Fibroblast of lung (primary cell): ENCODE results near the gene P2RY11. TPM values are rescaled to one million over a fixed set of nuclear protein-coding genes. Genes with fewer than 3 reads are reported as not detected.

Experiments used
- DNase-seq, 2 donors: peaks; one replicate each; pipeline versions ENCODE4 v3.0.0 to v3.0.0-alpha.2; 2010; ENCODE audit warnings: low read depth in 2 of 2
- H2AFZ ChIP-seq: 2 replicates; pipeline ENCODE4 v1.5.1; 2012; ENCODE audit warnings: low read length, control low read depth, inconsistent platforms
- H3K27ac ChIP-seq: 2 replicates; pipeline ENCODE4 v1.5.1; 2011; ENCODE audit warnings: low read length, control low read depth; ENCODE audit not compliant: insufficient read depth
- H3K27me3 ChIP-seq: 2 replicates; pipeline ENCODE4 v1.5.1; 2011; ENCODE audit warnings: mild to moderate bottlenecking, low read length; ENCODE audit not compliant: control insufficient read depth, insufficient read depth
- H3K36me3 ChIP-seq: 2 replicates; pipeline ENCODE4 v1.5.1; 2011; ENCODE audit warnings: low read length; ENCODE audit not compliant: control insufficient read depth, insufficient read depth
- H3K4me1 ChIP-seq: 2 replicates; pipeline ENCODE4 v1.5.1; 2011; ENCODE audit warnings: low read length; ENCODE audit not compliant: control insufficient read depth, insufficient read depth; ENCODE audit errors: extremely low read depth
- H3K4me2 ChIP-seq: 2 replicates; pipeline ENCODE4 v1.5.1; 2011; ENCODE audit warnings: low read length, control low read depth; ENCODE audit not compliant: insufficient read depth; ENCODE audit errors: extremely low read depth
- H3K4me3 ChIP-seq, 4 experiments: fragments of 200-600 bp in 1 of 4; sonication (generic) in 1 of 4; replicated peaks in 1 of 4; 2 replicates each; pipeline ENCODE4 v1.5.1; 2011 to 2016; ENCODE audit warnings: low read length in 4 of 4, low read depth in 3 of 4, mild to moderate bottlenecking in 3 of 4, control low read depth in 2 of 4, inconsistent platforms in 1 of 4, mixed read lengths in 1 of 4; ENCODE audit not compliant: insufficient read depth in 1 of 4; ENCODE audit errors: control extremely low read depth in 1 of 4
- H3K79me2 ChIP-seq: 2 replicates; pipeline ENCODE4 v1.5.1; 2012; ENCODE audit warnings: mild to moderate bottlenecking, low read length, inconsistent platforms; ENCODE audit not compliant: control insufficient read depth, insufficient read depth
- H3K9ac ChIP-seq: 2 replicates; pipeline ENCODE4 v1.5.1; 2011; ENCODE audit warnings: mild to moderate bottlenecking, low read length, control low read depth; ENCODE audit not compliant: insufficient read depth
- H3K9me3 ChIP-seq: 2 replicates; pipeline ENCODE4 v1.5.1; 2012; ENCODE audit warnings: low read depth, low read length; ENCODE audit not compliant: control insufficient read depth, insufficient read depth
- H4K20me1 ChIP-seq: 2 replicates; pipeline ENCODE4 v1.5.1; 2011; ENCODE audit warnings: low read length; ENCODE audit not compliant: control insufficient read depth, insufficient read depth; ENCODE audit errors: extremely low read depth
- CTCF ChIP-seq, 2 donors: IDR thresholded peaks in 1 of 2; conservative IDR thresholded peaks in 1 of 2; 1 replicate in 1 of 2; 2 replicates in 1 of 2; pipeline ENCODE4 v1.5.1; 2011 to 2012; ENCODE audit warnings: low read length in 2 of 2, control low read depth in 1 of 2, inconsistent platforms in 1 of 2, low read depth in 1 of 2, mild to moderate bottlenecking in 1 of 2
- EZH2 ChIP-seq: IDR thresholded peaks from 2 replicates; pipeline ENCODE4 v1.5.1; 2012; ENCODE audit warnings: low read length, control low read depth, mild to moderate bottlenecking; ENCODE audit errors: missing control alignments
- polyA plus RNA-seq, 2 donors: library from polyadenylated mRNA; depleted of rRNA in 1 of 2; stranded (reverse) in 1 of 2; unstranded in 1 of 2; fragments of >200 nt; gene quantifications; 2 replicates each; pipeline ENCODE4 v1.2.1, GENCODE V29; 2011 to 2012; ENCODE audit warnings: missing spikeins in 1 of 2
- total RNA-seq: library from RNA; depleted of rRNA; stranded (reverse); fragments of >200 nt; gene quantifications from 2 replicates; pipeline ENCODE4 v1.2.1, GENCODE V29; 2014

Gene P2RY11
- total and polyA plus RNA-seq, 2 donors (not counting 1 experiment from before 2014, with no cell fraction given): 0.68 to 3.3 TPM

GRCh38 chr19:10124429-10124828 is 12.9 kb downstream of the P2RY11 start:
- Histone ChIP-seq H3K36me3 (peaks cover 2% of the 10 kb centered on the region), H3K4me3 (no peak overlapping the region)

DNA sequence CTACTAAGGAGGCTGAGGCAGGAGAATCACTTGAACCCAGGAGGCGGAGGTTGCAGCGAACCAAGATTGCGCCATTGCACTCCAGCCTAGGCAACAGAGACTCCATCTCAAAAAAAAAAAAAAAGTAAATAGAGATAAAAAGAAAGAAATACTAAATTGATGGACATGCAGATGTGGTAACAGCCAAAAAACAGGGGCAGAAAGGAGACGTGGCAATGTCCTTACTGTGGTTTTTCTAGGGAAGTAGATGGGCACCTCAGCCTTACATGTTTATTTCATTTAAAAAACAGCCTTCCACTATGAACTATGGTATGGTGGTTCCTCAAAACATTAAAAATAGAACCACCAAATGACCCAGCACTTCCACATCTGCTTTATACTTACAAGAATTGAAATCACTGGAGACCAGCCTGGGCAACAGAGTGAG is 14.7 kb downstream of the P2RY11 start:
- Histone ChIP-seq H3K27me3 (no peaks in the 10 kb centered on the region), H4K20me1 (no peaks in the 10 kb centered on the region), H3K9me3 (no peaks in the 10 kb centered on the region), H3K27ac (no peak overlapping the region), H3K4me2 (no peak overlapping the region), H3K4me1 (peaks cover under 1% of the 10 kb centered on the region), H3K36me3 (peaks cover 5% of the 10 kb centered on the region), H2AFZ (no peak overlapping the region), H3K9ac (no peak overlapping the region), H3K79me2 (no peaks in the 10 kb centered on the region), H3K4me3 (no peak overlapping the region)
- no peak for DNase-seq
- TF ChIP-seq EZH2: no peak
- TF ChIP-seq CTCF (conservative IDR thresholded peaks at IDR 0.05 in 1 of 2, IDR thresholded peaks at IDR 0.05 in 1 of 2; ENCODE audit: low read depth in 1 of 2, low read length in 2 of 2): no peak

More at GRCh38 chr19:10124429-10124828, 12.9 kb downstream of the P2RY11 start:
- peaks cover 2% of the 10 kb centered on the region for H3K79me2 ChIP-seq
- no peaks in the 10 kb centered on the region for H3K27me3 ChIP-seq
- H3K27ac ChIP-seq: no peak overlapping the region
- peaks cover 5% of the 10 kb centered on the region for H3K4me1 ChIP-seq
- no peak overlapping the region for H3K9ac ChIP-seq
- H3K9me3 ChIP-seq: no peaks in the 10 kb centered on the region
- no peak overlapping the region for H3K4me2 ChIP-seq
- H4K20me1 ChIP-seq: no peaks in the 10 kb centered on the region
- H2AFZ ChIP-seq: no peak overlapping the region
- no peak for DNase-seq
- TF ChIP-seq CTCF (conservative IDR thresholded peaks at IDR 0.05 in 1 of 2, IDR thresholded peaks at IDR 0.05 in 1 of 2; ENCODE audit: low read depth in 1 of 2, low read length in 2 of 2) (no peak), EZH2 (no peak)

DNA sequence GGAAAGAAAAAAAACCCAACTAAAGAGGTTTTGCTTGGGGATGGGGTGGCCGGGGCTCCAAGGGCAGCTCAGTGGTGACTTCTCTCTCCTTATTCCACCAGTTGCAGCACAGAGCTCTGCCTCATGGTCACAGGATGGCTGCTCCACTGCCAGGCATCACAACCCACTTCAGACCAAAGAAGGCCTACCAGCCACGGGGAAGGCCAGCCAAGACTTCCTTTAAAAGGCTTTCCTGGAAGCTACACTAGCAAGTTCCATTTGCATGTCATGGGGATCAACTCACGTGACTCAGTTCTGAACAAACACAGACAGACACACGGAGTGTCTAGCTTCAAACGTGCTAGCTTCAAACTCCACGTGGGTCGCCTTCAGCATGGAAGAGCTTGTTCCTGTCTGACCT is 21.4 kb downstream of the P2RY11 start:
- H3K27ac ChIP-seq: no peak overlapping the region
- no peaks in the 10 kb centered on the region for H3K9me3 ChIP-seq
- no peak overlapping the region for H3K4me3 ChIP-seq
- no peak for DNase-seq
- no peaks in the 10 kb centered on the region for H4K20me1 ChIP-seq
- TF ChIP-seq EZH2 (no peak), CTCF (conservative IDR thresholded peaks at IDR 0.05 in 1 of 2, IDR thresholded peaks at IDR 0.05 in 1 of 2; ENCODE audit: low read depth in 1 of 2, low read length in 2 of 2) (no peak)
- no peak overlapping the region for H3K4me2 ChIP-seq
- H3K9ac ChIP-seq: no peak overlapping the region
- no peaks in the 10 kb centered on the region for H3K27me3 ChIP-seq
- peaks cover 2% of the 10 kb centered on the region for H3K4me1 ChIP-seq
- no peak overlapping the region for H2AFZ ChIP-seq
- H3K36me3 ChIP-seq: peaks cover 29% of the 10 kb centered on the region
- H3K79me2 ChIP-seq: no peaks in the 10 kb centered on the region
